CD4-positive, alpha-beta T cell treated with Interleukin-12 subunit alpha and Interleukin-12 subunit beta, for 1 hour (primary cell): ENCODE measurements around the gene MACROH2A2.
A peak's percentile ranks its signal among the peaks of the same experiment; 100 is the strongest.
"Not testable (repeated sequence)": the region's sequence is repeated elsewhere in the genome, so short reads cannot be mapped to it uniquely, and the experiment has no call there.

Source experiments
- DNase-seq: peaks from one replicate; pipeline ENCODE4 v3.0.0-alpha.2; 2020

The MACROH2A2 gene

DNA sequence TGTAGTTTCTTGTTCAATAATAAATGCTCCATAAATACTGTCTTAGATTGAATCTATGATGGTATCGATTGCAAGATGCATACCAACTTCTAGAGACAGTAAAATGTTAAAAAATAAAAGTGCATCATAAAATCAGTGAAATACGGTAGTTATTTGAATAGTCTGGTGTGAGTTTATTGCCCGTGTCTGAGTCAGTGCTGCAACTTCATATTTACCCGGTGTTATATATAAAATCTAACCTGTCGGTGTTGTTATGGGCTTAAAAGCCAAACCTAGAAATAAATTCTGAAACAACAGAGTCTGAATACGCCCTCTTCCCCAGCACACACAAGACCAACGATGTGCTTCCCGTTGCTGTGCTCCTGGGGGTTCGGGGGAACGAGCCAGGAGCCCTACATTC is 16.3 kb downstream of the MACROH2A2 start:
- no peak for DNase-seq

DNA sequence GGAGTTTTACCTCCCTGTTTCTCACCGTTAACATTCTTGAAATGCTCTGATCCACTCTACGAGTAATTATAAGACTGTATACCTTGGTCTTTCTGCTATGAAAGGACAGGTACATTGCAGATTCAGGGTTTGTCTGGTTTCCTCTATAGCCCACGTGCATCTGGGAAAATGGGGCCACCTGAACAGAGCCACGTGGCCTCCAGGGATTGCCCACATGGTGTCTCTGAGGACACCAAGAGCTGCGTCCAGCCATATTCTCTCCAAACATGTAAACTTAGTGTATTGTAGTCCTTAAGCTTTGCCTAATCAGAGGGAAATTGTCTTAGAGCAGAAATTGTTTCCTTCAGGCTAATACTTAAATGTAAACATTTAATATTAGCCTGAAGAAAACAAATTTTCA is 16.7 kb downstream of the MACROH2A2 start:
- no peak for DNase-seq

DNA sequence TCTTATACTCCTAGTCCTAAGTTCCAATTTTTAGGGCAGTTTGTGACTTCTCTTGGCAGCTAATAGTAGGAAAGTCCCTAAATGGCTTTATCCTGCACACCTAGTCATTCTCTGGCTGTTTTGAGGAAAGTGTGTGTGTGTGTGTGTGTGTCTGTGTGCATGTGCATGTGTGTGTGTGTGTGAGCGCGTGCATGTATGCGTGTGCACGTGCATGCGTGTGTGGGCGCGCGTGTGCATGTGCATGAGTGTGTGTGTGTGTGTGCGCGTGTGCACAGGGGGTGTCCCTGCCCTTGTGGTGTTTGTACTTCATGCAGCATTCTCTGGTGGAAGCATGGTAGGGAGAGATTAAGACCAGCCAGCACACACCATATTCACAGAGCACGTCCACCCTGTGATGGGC is 18.2 kb downstream of the MACROH2A2 start:
- DNase-seq = no peak

DNA sequence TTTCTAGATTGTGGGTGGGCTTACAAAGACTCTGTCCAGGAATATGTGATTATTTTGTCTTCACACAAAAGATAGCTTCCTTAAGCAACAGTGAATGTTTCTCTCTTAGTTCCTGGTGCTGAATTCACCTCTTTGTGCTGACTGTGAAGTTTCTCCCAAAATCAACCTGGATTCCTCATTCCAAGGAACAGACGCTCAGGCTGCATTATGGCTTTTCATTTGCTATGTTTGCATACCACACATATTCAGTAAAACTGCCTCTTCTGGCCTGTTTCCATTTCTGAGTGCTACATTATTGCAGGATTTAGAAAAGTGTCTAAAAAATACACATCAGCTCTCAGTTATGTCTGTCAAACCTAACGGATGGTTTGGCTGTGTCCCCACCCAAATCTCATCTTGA is 21.5 kb downstream of the MACROH2A2 start:
- no peak for DNase-seq

DNA sequence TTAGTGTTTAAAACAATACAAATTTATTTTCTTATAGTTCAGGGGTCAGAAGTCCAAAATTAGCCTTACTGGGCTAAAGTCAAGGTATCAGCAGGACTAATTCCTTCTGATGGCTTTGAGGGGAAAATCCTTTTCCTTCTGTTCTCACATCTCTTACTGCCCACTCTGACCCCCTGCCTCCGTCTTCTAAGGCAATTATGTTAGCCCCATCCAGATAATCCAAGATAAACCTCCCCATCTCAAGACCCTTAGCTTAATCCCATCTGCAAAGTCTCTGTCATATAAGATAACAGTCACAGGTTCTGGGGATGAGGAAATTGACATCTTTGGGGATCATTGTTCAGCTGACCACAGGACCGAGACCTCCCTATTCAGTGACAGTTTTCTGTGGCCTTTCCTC is 22.3 kb downstream of the MACROH2A2 start:
- DNase-seq = no peak

DNA sequence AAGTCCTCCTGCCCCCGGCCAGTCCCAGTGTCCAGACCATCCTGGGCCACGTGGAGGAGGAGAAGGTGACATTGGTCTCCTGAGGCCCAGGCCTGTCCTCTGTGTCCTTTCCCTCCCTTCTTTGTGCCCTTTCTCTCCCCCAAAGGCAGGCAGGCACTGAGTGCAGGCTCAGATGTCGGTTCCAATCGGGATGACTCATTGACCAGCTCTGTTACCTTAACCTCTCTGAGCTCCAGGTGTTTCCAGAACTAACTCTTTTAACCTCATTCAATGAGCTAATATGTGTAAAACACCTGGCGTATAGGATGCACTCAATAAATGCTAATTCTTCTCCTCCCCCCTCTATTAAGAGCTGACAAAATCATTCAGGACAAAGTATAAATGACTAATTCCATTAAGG is 25.7 kb downstream of the MACROH2A2 start:
- DNase-seq = no peak

DNA sequence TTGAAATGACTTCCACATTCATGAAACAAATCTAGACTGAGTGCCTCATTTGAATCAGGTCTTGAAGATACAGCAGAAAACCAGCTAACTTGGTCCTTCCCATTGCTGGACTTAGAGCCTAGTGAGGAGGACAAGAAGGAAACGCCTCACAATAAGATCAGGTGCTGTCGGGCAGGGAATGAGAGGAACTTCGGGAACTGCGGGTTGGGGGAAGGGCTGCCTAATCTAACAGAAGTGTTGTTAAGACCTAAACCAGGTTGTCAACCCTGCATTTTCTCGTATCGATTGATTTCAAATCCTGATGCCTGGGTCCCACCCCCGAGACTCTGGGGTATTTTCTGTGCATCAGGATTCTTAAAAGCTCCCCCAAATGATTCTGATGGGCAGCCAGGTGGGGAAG is 26.3 kb downstream of the MACROH2A2 start:
- no peak for DNase-seq

DNA sequence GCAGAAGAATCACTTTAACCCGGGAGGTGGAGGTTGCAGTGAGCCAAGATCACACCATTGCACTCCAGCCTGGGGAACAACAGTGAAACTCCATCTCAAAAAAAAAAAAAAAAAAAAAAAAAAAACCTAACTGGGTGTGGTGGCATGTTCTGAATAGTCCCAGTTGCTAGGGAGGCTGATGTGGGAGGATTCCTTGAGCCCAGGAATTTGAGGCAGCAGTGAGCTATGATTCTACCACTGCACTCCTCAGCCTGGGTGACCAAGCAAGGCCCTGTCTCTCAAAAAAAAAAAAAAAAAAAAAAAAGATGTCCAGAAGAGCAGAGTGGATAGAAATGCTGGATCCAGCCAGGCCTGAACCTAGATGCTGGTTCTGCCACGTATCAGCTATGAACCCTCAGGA is 28.1 kb downstream of the MACROH2A2 start:
- DNase-seq = not testable (repeated sequence)

DNA sequence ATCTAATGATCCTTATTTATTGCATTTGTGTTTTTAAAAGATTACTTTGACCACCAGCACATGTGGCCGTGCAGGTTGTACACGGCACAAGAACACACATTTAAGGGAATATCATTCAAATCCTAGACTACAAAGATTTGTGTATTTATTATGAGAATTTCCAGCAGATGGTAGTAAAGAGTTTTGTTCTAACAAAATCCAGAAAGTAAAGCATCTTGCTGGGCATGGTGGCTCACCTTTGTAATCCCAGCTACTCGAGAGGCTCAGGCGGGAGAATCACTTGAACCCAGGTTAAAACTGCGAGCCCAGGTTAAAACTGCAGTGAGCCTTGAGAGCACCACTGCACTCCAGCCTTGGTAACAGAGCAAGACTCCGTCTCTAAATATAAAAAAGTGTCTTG is 31.5 kb downstream of the MACROH2A2 start:
- DNase-seq = peak; percentile 19

DNA sequence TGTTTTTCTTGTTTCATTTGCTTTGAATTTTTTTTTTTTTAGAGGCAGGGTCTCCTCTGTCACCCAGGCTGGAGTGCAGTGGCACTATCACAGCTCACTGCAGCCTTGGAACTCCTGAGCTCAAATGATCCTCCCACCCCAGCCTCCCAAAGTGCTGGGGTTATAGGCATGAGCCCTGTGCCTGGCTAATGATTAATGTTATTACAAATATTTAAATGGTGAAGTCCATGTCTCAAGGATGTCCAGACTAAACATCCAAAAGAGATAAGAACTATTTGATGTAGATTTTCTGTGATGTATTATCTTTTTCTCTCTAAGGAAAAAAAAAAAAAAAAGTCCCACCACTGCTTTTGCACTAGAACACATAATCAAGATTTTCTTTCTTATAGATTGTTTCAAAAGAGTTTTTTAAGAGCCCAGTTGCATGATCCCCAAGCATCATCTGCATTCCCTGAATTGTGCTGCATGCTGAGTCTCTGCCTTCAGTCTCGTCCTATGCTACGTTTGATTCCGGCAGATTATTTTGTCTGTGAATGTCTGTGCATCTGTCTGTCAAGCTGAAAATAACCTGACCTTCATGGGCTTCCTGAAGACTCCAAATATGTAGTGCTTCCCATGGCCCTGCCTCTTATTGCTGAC is 33.4 kb downstream of the MACROH2A2 start:
- no peak for DNase-seq

DNA sequence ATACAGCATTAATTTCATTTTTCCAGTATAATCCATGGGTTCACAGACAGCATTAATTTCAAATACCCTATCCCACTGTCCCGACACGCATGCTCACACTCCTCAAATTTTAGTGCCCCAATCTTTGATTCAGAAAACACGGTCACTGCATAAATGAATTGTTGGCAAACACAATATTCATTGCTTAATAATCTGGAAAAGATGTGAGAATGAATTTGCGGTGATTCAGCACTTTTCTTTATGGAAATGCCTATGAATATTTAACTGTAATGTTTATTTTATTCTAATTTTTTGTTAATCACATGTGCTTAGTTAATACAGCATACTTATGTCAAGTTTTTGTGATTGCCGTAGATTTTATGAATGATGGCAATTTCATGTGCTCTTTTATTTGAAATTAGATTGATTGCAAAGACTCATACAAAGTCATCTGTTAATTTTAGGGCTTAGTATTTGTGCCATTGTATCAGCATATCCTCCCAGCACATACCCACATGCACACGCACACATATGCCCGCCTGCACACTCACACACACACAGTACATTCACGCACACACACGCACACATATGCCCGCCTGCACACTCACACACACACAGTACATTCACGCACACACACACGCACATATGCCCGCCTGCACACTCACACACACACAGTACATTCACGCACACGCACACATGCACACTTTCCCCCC is 35.1 kb downstream of the MACROH2A2 start:
- DNase-seq = no peak

DNA sequence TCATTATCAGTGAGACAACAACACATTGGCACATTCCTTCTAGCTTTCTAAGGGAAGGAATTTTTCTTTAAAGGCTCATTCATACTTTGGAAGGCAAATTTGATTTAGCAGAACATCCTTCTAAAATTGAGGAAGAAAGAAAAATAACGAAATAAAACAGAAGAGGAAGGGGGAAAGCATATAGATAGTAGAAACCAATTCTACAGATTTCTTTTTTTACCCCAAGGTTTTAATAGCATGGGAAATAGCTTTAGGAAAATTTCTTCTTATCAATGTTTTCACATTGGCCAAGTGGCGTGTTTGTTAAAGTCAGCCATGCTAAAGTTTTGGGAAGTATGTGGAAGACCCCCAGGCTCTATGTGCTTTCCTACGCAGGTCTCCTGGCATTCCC is 35.7 kb downstream of the MACROH2A2 start:
- DNase-seq = no peak

DNA sequence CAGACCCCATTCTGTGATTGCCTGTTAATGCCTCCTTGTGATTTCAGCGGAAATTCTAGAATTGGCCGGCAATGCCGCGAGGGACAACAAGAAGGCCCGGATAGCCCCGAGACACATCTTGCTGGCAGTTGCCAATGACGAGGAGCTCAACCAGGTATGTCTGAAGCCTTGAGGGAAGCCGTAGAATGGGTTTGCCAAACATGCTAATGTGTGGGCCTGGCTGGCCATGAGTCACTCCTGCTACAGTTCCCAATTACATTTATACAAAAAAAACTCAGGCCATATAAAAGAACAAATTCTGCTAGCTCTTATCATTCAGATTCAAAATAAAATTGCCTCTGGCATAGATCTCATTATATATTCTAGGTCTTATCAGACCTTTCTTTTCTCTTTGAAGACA is 37.4 kb downstream of the MACROH2A2 start:
- no peak for DNase-seq

DNA sequence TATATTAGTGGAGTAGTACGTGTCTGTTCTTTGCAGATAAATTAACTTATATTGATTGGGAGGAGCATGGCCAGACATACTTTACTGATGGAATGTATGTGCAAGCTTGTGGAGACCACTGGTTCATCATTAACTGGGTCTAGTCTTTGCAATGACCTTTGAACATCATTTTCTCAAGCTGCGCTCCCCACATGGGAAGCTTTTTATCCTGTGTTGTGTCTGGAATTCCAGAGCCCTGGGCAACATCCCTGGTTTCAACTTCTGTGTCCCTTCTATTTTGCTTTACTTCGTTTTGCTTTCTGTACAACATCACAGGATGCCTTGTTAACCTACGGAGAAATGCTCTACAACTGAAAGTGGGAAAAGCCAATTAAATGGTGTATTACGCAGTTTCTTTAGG is 38.3 kb downstream of the MACROH2A2 start:
- no peak for DNase-seq

DNA sequence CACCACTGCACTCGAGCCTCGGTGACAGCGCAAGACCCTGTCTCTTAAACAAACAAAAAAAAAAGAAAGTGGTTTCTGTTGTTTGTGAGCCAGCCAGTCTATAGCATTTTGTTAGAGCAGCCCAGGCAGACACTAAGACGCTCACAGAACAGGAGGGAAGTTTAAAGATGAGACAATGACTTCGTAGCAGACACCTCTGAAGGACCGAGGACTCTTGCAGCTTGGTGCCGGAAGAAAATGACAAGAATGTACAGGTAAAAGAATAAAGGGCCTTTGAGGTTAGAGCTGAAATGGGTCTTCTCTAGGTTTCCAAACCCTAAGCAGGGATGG is 39.7 kb downstream of the MACROH2A2 start:
- no peak for DNase-seq

DNA sequence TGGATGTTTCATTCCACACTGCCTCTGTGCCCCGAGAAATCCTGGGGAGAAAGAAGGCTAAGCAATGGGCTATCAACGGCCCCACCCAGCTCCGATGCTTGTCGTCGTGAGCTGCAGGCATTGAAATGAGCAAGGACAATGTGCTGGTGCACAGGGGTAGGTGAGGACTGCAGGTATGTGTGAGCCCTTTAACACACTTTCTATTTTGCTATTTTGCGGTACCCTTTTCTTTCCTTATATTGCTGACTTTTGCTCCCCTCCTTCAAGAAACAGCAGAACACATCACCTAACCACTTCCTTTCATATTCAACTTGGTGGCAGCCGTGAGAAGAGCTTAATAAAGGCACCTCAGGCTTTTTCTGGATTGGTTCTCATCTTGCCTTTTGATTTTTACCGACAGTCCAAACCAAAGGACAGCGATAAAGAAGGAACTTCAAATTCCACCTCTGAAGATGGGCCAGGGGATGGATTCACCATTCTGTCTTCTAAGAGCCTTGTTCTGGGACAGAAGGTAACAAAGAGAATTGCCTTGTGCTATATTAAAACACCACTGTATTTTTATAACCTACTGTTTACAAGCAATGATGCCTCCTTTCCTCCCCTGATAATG is 40.8 kb downstream of the MACROH2A2 start:
- peak; percentile 54 for DNase-seq

DNA sequence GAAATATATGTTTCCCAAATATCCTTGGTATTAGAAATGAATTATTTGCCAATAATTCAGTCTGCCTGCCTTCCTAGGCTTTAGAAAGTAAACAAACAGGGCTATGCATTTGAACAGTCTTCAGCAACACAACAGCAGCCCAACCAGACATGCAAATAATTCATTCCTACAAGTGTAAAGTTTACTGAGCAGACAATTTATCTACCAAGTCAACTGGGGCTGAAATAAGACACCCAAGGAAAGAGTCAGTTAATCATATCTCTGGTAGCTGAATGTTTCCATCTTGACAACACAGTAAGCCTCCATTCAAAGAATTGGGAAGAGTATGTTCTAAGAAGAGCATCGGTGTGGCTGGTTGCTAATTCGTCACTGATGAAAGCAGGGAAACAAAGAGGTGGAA is 41.6 kb downstream of the MACROH2A2 start:
- DNase-seq = no peak

DNA sequence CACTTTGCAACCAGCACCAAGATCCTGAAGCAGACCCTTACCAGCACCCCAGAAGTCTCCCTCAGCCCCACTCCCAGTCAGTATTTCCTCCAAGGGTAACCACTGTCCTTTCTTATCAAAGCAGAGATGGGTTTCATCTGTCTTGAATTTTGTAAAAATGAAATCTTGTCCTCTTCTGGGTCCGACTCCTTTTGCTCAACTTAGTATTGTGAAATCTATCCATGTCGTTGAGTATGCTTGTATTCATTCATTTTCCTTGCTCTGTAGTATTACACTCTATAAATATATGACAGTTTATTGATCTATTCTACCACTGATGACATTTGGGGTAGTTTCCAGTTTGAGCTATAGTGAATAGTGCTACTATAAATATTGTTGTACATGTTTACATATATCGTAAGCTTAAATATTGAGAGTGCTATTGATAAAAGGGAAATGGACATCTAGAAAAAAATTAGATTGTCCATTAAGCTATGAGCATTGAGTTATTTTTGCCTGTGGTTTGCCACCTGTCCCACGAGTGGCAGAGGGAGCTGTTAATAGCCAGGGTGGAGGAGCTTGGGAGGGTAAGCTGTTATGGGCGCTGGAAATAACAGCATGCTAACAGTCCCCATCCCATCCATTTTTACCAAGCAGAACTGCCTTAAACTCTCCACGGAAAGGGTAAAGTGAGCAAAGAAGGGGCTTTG is 43.5 kb downstream of the MACROH2A2 start:
- no peak for DNase-seq

DNA sequence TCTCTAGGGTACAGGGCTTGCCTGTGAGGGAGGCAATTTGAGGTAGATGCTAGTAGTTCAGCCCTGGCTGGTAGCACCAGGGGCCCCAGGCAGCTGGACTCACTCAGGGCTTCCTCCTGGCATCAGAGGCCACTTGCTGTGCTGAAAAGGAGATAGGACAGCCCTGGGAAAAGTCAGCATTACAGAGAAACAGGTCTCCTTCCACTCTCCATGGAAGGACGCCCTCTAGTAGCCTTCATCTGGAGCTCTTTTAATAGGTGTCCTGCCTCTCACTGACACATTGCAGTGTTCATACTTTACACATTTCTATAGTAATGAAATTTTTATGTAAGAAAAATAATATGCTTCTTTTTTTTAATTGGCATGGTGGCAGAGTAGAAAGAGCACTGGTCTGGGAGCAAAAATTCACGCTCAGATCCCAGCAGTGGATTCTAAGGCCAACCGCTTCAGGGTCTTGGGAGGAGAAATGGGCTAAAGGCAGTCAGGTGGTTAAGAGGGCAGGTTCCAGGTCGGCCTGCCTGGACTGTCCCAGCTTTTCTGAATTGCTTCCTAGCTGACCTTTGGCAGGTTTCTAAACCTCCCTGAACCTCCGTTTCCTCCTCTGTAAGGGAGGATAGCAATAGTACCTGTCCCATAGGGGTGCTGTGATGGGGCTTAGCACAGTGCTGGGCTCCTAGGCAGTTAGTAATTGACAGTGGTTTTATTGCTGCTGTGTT is 44.2 kb downstream of the MACROH2A2 start:
- DNase-seq = no peak

DNA sequence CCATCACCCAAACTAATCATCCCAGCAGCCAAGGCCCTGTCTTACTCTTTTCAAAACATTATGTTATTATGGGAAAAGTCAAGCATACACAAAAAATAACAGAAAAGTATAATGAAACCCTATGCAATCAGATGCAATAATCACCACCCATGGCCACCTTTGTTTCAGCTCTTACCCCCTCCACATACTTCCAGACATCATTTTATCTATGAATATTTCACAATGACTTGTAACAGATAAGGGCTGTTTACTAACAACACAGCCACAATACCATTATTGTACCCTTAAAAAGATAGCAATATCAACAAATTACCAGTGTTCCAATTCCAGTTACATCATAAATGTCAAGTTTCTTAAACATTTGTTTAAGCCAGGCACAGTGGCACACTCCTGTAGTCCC is 44.8 kb downstream of the MACROH2A2 start:
- no peak for DNase-seq

DNA sequence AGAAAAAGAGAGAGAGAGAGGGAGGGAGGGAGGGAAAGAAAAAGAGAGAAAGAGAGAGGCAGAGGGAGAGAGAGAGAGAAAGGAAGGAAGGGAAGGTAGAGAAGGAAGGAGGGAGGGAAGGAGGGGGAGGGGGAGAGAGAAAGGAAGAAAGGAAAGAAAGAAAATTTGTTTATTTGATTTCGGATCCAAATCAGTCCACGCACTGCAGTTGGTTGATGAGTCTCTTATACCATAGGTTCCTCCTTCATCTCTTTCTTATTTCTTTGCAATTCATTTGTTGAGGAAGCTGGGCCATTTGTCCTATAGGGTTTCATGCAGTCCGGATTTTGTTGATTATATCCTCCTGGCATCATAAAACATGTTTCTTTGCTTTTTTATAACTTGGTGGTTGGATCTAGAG is 45.6 kb downstream of the MACROH2A2 start:
- no peak for DNase-seq

DNA sequence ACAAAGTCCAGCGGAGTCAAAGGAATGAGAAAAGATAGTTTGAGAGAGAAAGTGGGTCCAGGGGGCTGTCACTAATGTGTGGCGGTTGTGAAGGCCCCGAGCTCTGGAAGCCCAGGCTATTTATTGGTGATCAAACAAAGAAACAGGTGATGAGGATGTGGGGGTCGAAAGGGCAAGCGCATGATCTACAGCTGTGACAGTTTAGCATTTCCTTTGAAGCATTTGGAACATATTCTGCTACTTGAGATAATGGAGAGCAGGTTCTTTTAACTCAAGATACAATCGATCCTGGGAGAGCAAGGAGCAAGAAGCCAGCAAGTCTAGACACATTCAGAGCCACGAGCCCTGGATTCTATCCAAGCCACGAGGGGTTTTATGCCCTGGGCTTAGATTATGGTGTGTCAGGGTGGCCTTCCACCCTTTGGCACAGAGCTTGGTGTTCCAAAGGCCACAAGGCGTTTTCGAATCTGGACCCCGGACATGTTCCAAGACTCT is 48.5 kb downstream of the MACROH2A2 start:
- DNase-seq = not testable (repeated sequence)

DNA sequence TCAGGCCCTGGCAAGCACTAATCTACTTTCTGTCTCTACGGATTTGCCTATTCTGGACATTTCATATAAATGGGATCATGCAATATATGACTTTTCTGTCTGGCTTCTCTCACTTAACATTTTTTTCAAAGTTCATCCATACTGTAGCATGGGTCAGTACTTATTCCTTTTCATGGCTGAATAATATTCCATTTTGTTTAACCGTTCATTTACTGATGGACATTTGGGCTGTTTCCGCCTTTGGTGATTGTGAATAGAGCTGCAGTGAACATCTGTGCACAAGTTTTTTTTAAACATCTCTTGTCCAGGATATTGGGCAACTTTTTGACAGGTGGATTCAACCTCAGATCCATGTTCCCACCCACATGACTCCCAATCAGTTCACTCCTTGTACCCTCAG is 49.0 kb downstream of the MACROH2A2 start:
- no peak for DNase-seq
